ENCODE results near the gene KCNN3.

KCNN3 gene

DNA sequence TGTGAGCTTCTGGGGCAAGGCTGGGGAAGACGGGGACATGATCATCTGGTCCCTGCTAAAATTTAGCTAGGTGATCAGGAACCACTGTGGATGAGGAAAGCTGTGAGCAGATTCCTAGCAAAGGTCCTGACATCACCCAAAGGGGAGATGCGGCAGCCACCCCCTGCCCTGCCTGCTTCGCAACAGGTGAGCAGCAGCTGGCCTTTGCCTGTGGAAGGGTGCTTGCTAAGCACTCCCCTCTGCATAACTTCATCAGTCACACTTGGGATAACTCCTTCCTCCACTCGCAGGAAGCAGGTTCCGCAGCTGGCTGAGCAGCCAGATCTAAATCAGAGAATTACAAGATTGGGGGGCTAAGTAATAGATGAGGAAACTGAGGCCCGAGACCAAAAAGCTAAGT lies 51.2 kb downstream of the KCNN3 start:
- no peak overlapping the region for H3K27ac ChIP-seq
- TF ChIP-seq, protein P1, sequence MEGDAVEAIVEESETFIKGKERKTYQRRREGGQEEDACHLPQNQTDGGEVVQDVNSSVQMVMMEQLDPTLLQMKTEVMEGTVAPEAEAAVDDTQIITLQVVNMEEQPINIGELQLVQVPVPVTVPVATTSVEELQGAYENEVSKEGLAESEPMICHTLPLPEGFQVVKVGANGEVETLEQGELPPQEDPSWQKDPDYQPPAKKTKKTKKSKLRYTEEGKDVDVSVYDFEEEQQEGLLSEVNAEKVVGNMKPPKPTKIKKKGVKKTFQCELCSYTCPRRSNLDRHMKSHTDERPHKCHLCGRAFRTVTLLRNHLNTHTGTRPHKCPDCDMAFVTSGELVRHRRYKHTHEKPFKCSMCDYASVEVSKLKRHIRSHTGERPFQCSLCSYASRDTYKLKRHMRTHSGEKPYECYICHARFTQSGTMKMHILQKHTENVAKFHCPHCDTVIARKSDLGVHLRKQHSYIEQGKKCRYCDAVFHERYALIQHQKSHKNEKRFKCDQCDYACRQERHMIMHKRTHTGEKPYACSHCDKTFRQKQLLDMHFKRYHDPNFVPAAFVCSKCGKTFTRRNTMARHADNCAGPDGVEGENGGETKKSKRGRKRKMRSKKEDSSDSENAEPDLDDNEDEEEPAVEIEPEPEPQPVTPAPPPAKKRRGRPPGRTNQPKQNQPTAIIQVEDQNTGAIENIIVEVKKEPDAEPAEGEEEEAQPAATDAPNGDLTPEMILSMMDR (conservative IDR thresholded peaks at IDR 0.05): no peak
- no peak for TF ChIP-seq ZFX (IDR thresholded peaks at IDR 0.05)

DNA sequence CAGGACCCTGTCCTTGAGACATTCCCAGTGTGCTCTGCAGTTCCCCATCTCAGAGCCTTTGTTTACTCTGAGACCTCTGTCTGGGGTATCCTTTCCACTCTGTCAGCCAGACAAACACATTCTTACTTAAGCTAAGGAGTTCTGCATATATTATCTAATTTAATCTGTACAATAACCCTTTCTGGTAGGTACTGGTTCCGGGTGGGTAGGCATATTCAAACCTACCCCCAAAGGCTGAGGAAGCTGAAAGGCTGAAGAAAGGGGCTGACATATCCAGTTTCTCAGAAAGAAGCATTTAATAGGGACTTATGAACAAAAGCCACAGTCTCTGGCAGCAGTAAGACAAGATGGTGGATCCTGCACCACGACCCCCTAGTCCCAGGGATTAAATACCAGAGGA lies 53.1 kb downstream of the KCNN3 start:
- no peak for TF ChIP-seq ZFX (IDR thresholded peaks at IDR 0.05)
- TF ChIP-seq, protein P1 (conservative IDR thresholded peaks at IDR 0.05): no peak

GRCh38 chr1:154816369-154816768 lies 53.7 kb downstream of the KCNN3 start:
- no peak for TF ChIP-seq ZFX (IDR thresholded peaks at IDR 0.05)
- TF ChIP-seq, protein P1 (conservative IDR thresholded peaks at IDR 0.05): no peak
- H3K27ac ChIP-seq: no peak overlapping the region

More for the DNA sequence above, 53.1 kb downstream of the KCNN3 start:
- no peak overlapping the region for H3K27ac ChIP-seq

- H3K27ac ChIP-seq: no peak overlapping the region
- TF ChIP-seq, protein P1 (conservative IDR thresholded peaks at IDR 0.05): no peak
- TF ChIP-seq ZFX (IDR thresholded peaks at IDR 0.05): no peak
Observed at GRCh38 chr1:154813846-154814505, 56.1 kb downstream of the KCNN3 start.

DNA sequence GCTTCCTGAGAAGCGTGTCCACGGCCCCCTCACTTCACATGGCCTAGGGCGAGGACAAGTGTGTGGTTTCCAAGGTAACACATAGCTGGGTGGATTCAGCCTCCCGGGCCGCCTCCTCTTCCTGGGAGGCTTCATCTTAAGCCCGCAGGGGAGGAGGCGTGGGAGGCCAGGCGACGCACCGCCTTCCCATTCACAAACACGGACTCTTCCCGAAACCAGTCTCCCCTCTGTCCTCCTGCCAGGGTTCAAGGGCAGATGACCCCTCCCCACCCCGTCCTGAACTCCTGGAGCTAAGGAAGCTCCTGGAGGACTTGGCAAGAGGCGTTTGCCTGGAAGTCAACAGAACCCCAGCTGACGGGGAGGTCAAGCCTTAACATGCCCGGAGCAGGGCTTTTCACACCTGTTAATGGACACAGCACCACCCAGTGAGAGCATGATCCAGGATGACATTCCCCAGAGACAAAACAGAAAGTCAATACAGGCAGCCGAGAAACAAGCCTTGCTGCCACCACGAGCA lies 56.7 kb downstream of the KCNN3 start:
- H3K27ac ChIP-seq: no peak overlapping the region

DNA sequence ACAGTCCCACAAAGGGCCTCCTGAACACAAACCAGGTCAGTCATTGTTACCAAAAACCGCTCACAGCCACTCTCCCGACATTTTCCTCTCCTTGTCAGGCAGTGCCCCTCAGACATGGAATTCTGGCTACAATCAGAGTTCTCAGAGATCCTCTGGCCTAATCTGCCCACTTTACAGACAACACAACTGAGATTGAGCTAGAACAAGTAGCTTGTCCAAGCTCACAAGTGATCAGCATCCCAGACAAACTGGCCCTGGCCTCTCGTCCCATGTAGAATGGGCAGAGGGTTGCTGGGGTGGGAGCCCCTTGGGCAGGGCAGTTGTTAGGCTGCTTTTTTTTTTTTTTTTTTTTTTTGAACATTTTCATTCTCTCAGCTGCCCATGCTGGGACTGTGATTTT lies 57.2 kb downstream of the KCNN3 start:
- H3K27ac ChIP-seq: no peak overlapping the region
- TF ChIP-seq, protein P1 (conservative IDR thresholded peaks at IDR 0.05): no peak
- no peak for TF ChIP-seq ZFX (IDR thresholded peaks at IDR 0.05)

More for the DNA sequence above, 56.7 kb downstream of the KCNN3 start:
- TF ChIP-seq, protein P1 (conservative IDR thresholded peaks at IDR 0.05): no peak
- no peak for TF ChIP-seq ZFX (IDR thresholded peaks at IDR 0.05)

DNA sequence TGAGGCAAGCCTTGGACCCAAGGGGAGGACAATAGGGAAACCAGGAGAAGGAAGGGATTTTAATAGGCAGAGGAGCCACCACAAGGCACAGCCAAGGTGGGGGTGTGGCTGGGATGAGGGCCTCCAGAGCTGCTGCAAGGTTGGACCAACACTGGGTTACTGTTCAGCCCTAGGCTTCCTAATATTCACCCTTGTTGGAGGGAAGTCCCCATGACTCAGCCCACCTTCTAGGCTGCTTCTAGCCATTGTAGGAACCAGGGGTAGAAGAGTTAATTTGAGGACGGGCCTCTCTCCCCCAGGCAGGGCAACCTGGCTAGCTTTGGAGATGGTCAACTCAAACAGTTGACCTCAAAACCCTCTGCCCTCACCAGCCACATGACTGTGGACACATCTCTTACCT lies 59.5 kb downstream of the KCNN3 start:
- TF ChIP-seq, protein P1 (conservative IDR thresholded peaks at IDR 0.05): no peak
- TF ChIP-seq ZFX (IDR thresholded peaks at IDR 0.05): no peak

More for the DNA sequence above, 59.5 kb downstream of the KCNN3 start:
- no peak overlapping the region for H3K27ac ChIP-seq
